HG03460 (cell line): ENCODE results near the gene LATS1.
"Not testable (repeated sequence)": the region's sequence is repeated elsewhere in the genome, so short reads cannot be mapped to it uniquely, and the experiment has no call there.

Source experiments
- ATAC-seq: cut with Tn5 transposase; IDR thresholded peaks from one replicate; pipeline ENCODE4 v1.9.1; 2021; ENCODE audit not compliant: unreplicated experiment

LATS1 gene

GRCh38 chr6:149680503-149680902, 37.4 kb downstream of the LATS1 start:
- ATAC-seq = no peak

GRCh38 chr6:149672265-149672664, 45.6 kb downstream of the LATS1 start:
- not testable (repeated sequence) for ATAC-seq

GRCh38 chr6:149660028-149660427, 57.9 kb downstream of the LATS1 start:
- no peak for ATAC-seq

- ATAC-seq = no peak
These were observed 60.5 kb downstream of the LATS1 start for GRCh38 chr6:149657441-149657840.

- ATAC-seq = no peak
These were observed 66.8 kb downstream of the LATS1 start for GRCh38 chr6:149651056-149651455.

- ATAC-seq = peak; percentile 87
These were observed 69.5 kb downstream of the LATS1 start, which contains the start of gene KATNA1 for GRCh38 chr6:149648148-149649145. TSS of gene KATNA1 (minus strand) at chr6:149648714. CDS start at chr6:149638547, 10,167 bp downstream.

GRCh38 chr6:149646599-149646998, 71.3 kb downstream of the LATS1 start:
- ATAC-seq = no peak

GRCh38 chr6:149642829-149643580, 74.9 kb downstream of the LATS1 start:
- no peak for ATAC-seq

- no peak for ATAC-seq
These were observed 81.8 kb downstream of the LATS1 start for GRCh38 chr6:149636124-149636523.

GRCh38 chr6:149634315-149634714, 83.6 kb downstream of the LATS1 start:
- ATAC-seq = no peak

GRCh38 chr6:149628875-149629510, 88.9 kb downstream of the LATS1 start:
- peak; percentile 88 for ATAC-seq

GRCh38 chr6:149627672-149628071, 90.2 kb downstream of the LATS1 start:
- no peak for ATAC-seq

GRCh38 chr6:149615805-149616204, 102.1 kb downstream of the LATS1 start:
- ATAC-seq = no peak

GRCh38 chr6:149614337-149614736, 103.6 kb downstream of the LATS1 start:
- no peak for ATAC-seq

- no peak for ATAC-seq
These were observed 109.4 kb downstream of the LATS1 start for GRCh38 chr6:149608381-149608982.
